Liver (tissue), 3 donors: ENCODE measurements around the gene SEC14L5.

Source experiments
- EGR1 ChIP-seq, 2 donors: IDR thresholded peaks; 2 replicates each; pipeline ENCODE4 v1.6.1; 2016 to 2018; ENCODE audit warnings: antibody characterized with exemption in 2 of 2, low read depth in 2 of 2
- FOXA1 ChIP-seq: IDR thresholded peaks from 2 replicates; pipeline ENCODE4 v1.6.1; 2016; ENCODE audit warnings: antibody characterized with exemption
- GABPA ChIP-seq, 2 donors: IDR thresholded peaks in 1 of 2; conservative IDR thresholded peaks in 1 of 2; 2 replicates each; pipeline ENCODE4 v1.6.1; 2016; ENCODE audit warnings: antibody characterized with exemption in 2 of 2, mild to moderate bottlenecking in 1 of 2, moderate library complexity in 1 of 2
- HNF4G ChIP-seq: IDR thresholded peaks from 2 replicates; pipeline ENCODE4 v1.6.1; 2016; ENCODE audit warnings: antibody characterized with exemption
- JUND ChIP-seq, 2 donors: IDR thresholded peaks; 2 replicates each; pipeline ENCODE4 v1.6.1; 2016; ENCODE audit warnings: antibody characterized with exemption in 2 of 2
- RAD21 ChIP-seq, 2 donors: IDR thresholded peaks; 2 replicates each; pipeline ENCODE4 v1.6.1; 2016; ENCODE audit warnings: antibody characterized with exemption in 2 of 2, mild to moderate bottlenecking in 2 of 2
- TAF1 ChIP-seq: conservative IDR thresholded peaks from 2 replicates; pipeline ENCODE4 v1.6.1; 2016; ENCODE audit warnings: antibody characterized with exemption, mild to moderate bottlenecking
- YY1 ChIP-seq: IDR thresholded peaks from 2 replicates; pipeline ENCODE4 v1.6.1; 2016; ENCODE audit warnings: antibody characterized with exemption, mild to moderate bottlenecking
- TF ChIP-seq, protein P1 (sequence below): fragments of 150-350 bp; IDR thresholded peaks from 2 replicates; pipeline ENCODE4 v1.5.1; 2017; ENCODE audit warnings: improper control_type of control experiment, low read depth, low read length; ENCODE audit not compliant: missing input control
- TF ChIP-seq, protein P2 (sequence below): IDR thresholded peaks from 2 replicates; pipeline ENCODE4 v1.6.1; 2016; ENCODE audit warnings: antibody characterized with exemption
- TF ChIP-seq, protein P3 (sequence below): IDR thresholded peaks from 2 replicates; pipeline ENCODE4 v1.6.1; 2016; ENCODE audit warnings: antibody characterized with exemption
- TF ChIP-seq, protein P4 (sequence below): IDR thresholded peaks from 2 replicates; pipeline ENCODE4 v1.6.1; 2016; ENCODE audit warnings: antibody characterized with exemption, mild to moderate bottlenecking
- TF ChIP-seq, protein P5 (sequence below): IDR thresholded peaks from 2 replicates; pipeline ENCODE4 v1.6.1; 2016; ENCODE audit warnings: antibody characterized with exemption
- donor health status: healthy.
- donor health status: healthy.

DNA sequence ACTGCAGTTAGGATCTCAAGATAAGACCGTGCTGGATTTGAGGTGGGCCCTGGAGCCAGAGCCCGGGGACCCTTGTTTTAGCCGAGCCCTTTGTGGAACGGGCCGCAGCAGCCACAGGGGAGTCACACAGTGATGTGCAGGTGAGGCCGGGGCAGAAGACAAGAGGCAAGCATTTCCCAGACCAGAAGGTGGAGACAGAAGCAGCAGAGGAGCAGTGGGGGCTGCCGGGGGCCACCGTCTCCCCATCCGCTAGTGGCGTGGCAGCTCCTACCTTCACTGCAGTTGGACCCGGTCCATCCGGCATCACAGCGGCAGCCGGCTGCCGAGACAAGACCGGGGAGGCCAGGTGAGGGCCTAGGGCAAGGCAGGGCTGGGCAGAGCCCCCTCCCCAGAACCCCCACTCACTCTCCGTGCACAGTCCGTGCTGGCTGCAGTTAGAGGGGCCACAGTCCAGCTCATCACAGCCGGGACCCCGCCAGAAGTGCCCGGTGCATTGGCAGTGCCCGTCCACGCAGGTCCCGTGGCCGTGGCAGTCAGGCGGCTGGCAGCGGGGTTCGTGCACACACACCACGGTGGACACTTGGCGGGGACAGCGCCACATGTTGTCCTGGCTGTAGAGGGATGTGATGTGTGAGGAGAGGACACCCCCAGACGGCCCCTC lies 69.6 kb downstream of the SEC14L5 start:
- TF ChIP-seq, protein P1, sequence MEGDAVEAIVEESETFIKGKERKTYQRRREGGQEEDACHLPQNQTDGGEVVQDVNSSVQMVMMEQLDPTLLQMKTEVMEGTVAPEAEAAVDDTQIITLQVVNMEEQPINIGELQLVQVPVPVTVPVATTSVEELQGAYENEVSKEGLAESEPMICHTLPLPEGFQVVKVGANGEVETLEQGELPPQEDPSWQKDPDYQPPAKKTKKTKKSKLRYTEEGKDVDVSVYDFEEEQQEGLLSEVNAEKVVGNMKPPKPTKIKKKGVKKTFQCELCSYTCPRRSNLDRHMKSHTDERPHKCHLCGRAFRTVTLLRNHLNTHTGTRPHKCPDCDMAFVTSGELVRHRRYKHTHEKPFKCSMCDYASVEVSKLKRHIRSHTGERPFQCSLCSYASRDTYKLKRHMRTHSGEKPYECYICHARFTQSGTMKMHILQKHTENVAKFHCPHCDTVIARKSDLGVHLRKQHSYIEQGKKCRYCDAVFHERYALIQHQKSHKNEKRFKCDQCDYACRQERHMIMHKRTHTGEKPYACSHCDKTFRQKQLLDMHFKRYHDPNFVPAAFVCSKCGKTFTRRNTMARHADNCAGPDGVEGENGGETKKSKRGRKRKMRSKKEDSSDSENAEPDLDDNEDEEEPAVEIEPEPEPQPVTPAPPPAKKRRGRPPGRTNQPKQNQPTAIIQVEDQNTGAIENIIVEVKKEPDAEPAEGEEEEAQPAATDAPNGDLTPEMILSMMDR, result no peak
- TF ChIP-seq RAD21 (IDR thresholded peaks at IDR 0.05) (no peak), EGR1 (IDR thresholded peaks at IDR 0.05; ENCODE audit: low read depth in 2 of 2) (no peak), JUND (IDR thresholded peaks at IDR 0.05) (no peak), GABPA (IDR thresholded peaks at IDR 0.05 in 1 of 2, conservative IDR thresholded peaks at IDR 0.05 in 1 of 2) (no peak), TAF1 (no peak), YY1 (no peak), HNF4G (no peak), FOXA1 (no peak)
- TF ChIP-seq, protein P2, sequence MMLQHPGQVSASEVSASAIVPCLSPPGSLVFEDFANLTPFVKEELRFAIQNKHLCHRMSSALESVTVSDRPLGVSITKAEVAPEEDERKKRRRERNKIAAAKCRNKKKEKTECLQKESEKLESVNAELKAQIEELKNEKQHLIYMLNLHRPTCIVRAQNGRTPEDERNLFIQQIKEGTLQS, result no peak
- TF ChIP-seq, protein P3, sequence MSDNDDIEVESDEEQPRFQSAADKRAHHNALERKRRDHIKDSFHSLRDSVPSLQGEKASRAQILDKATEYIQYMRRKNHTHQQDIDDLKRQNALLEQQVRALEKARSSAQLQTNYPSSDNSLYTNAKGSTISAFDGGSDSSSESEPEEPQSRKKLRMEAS, result no peak
- TF ChIP-seq, protein P4, sequence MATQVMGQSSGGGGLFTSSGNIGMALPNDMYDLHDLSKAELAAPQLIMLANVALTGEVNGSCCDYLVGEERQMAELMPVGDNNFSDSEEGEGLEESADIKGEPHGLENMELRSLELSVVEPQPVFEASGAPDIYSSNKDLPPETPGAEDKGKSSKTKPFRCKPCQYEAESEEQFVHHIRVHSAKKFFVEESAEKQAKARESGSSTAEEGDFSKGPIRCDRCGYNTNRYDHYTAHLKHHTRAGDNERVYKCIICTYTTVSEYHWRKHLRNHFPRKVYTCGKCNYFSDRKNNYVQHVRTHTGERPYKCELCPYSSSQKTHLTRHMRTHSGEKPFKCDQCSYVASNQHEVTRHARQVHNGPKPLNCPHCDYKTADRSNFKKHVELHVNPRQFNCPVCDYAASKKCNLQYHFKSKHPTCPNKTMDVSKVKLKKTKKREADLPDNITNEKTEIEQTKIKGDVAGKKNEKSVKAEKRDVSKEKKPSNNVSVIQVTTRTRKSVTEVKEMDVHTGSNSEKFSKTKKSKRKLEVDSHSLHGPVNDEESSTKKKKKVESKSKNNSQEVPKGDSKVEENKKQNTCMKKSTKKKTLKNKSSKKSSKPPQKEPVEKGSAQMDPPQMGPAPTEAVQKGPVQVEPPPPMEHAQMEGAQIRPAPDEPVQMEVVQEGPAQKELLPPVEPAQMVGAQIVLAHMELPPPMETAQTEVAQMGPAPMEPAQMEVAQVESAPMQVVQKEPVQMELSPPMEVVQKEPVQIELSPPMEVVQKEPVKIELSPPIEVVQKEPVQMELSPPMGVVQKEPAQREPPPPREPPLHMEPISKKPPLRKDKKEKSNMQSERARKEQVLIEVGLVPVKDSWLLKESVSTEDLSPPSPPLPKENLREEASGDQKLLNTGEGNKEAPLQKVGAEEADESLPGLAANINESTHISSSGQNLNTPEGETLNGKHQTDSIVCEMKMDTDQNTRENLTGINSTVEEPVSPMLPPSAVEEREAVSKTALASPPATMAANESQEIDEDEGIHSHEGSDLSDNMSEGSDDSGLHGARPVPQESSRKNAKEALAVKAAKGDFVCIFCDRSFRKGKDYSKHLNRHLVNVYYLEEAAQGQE, result no peak
- TF ChIP-seq, protein P5, sequence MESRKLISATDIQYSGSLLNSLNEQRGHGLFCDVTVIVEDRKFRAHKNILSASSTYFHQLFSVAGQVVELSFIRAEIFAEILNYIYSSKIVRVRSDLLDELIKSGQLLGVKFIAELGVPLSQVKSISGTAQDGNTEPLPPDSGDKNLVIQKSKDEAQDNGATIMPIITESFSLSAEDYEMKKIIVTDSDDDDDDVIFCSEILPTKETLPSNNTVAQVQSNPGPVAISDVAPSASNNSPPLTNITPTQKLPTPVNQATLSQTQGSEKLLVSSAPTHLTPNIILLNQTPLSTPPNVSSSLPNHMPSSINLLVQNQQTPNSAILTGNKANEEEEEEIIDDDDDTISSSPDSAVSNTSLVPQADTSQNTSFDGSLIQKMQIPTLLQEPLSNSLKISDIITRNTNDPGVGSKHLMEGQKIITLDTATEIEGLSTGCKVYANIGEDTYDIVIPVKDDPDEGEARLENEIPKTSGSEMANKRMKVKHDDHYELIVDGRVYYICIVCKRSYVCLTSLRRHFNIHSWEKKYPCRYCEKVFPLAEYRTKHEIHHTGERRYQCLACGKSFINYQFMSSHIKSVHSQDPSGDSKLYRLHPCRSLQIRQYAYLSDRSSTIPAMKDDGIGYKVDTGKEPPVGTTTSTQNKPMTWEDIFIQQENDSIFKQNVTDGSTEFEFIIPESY, result no peak
